Gastroesophageal sphincter (tissue), 4 donors: ENCODE measurements around the gene MSH3. TPM values are rescaled to one million over a fixed set of nuclear protein-coding genes. Genes with fewer than 3 reads are reported as not detected.
"Not testable (repeated sequence)": the region's sequence is repeated elsewhere in the genome, so short reads cannot be mapped to it uniquely, and the experiment has no call there.

ENCODE experiments used
- ATAC-seq: fragments of 150-250 bp; one replicate; pipeline ENCODE4 v1.9.1; 2016; ENCODE audit warnings: mild to moderate bottlenecking, moderate library complexity
- H3K27ac ChIP-seq, 4 donors: fragments of 200-600 bp; sonication (generic) in 3 of 4; 1 replicate in 3 of 4; 2 replicates in 1 of 4; pipeline ENCODE4 v1.5.1; 2016 to 2019
- H3K27me3 ChIP-seq: fragments of 200-600 bp; sonication (generic); one replicate; pipeline ENCODE4 v1.5.1; 2019
- H3K36me3 ChIP-seq, 2 donors: fragments of 200-600 bp; sonication (generic); one replicate each; pipeline ENCODE4 v1.5.1; 2019; ENCODE audit warnings: control low read depth in 1 of 2
- H3K4me1 ChIP-seq, 3 donors: fragments of 200-600 bp; sonication (generic); 1 replicate in 2 of 3; 2 replicates in 1 of 3; pipeline ENCODE4 v1.5.1; 2016 to 2019; ENCODE audit warnings: control low read depth in 2 of 3
- H3K4me3 ChIP-seq, 2 donors: fragments of 200-600 bp; sonication (generic); one replicate each; pipeline ENCODE4 v1.5.1; 2019; ENCODE audit warnings: mild to moderate bottlenecking in 1 of 2, moderate library complexity in 1 of 2
- H3K9me3 ChIP-seq, 3 donors: fragments of 200-600 bp; sonication (generic); one replicate each; pipeline ENCODE4 v1.5.1; 2017 to 2019; ENCODE audit warnings: control low read depth in 2 of 3
- CTCF ChIP-seq, 4 experiments: fragments of 200-600 bp in 2 of 4; fragments of 450-650 bp in 2 of 4; sonication (generic) in 1 of 4; IDR thresholded peaks; one replicate each; pipeline ENCODE4 v1.5.1; 2017 to 2019; ENCODE audit warnings: antibody characterized with exemption in 4 of 4, mild to moderate bottlenecking in 2 of 4, moderate library complexity in 2 of 4
- EP300 ChIP-seq: sonication (generic); formaldehyde crosslinking; IDR thresholded peaks from one replicate; pipeline ENCODE4 v1.6.1; 2017; ENCODE audit warnings: antibody characterized with exemption, mild to moderate bottlenecking
- POLR2A ChIP-seq, 2 donors: fragments of 450-650 bp; IDR thresholded peaks; one replicate each; pipeline ENCODE4 v1.6.1; 2017; ENCODE audit warnings: antibody characterized with exemption in 2 of 2, mild to moderate bottlenecking in 2 of 2, moderate library complexity in 1 of 2
- POLR2AphosphoS5 ChIP-seq: sonication (generic); formaldehyde crosslinking; IDR thresholded peaks from one replicate; pipeline ENCODE4 v1.6.1; 2017; ENCODE audit warnings: antibody characterized with exemption
- WGBS, 2 donors: methylation state at CpG; one replicate each; pipeline ENCODE4 v1.1.5; 2018; ENCODE audit warnings: low coverage in 1 of 2; 5-methylcytosine and 5-hydroxymethylcytosine counted together
- total RNA-seq, 4 donors: library from RNA; depleted of rRNA; stranded (reverse); fragments of >200 nt; gene quantifications; one replicate each; pipeline ENCODE4 v1.1.0, GENCODE V29; 2016

MSH3 gene
- total RNA-seq, 4 donors from 2014 or later = 10.7 to 14.0 (median 12.0) TPM

- Histone ChIP-seq H3K9me3 (no peaks in the 10 kb centered on the region), H3K4me3 (no peak overlapping the region), H3K4me1 (no peaks in the 10 kb centered on the region), H3K36me3 (peaks cover 0 to 54% of the 10 kb centered on the region in 2 donors), H3K27ac (no peak overlapping the region), H3K27me3 (no peaks in the 10 kb centered on the region)
- TF ChIP-seq POLR2AphosphoS5 (no peak), EP300 (no peak), POLR2A (IDR thresholded peaks at IDR 0.05) (no peak), CTCF (IDR thresholded peaks at IDR 0.05) (no peak)
- no peak for ATAC-seq
- WGBS, 2 donors = 79 to 93% methylated on average over 2 to 4 of the region's 4 CpGs
Measured at GRCh38 chr5:80777347-80778287, 123.2 kb downstream of the MSH3 start.

- Histone ChIP-seq H3K36me3 (peaks cover 0 to 54% of the 10 kb centered on the region in 2 donors), H3K4me1 (no peaks in the 10 kb centered on the region), H3K27me3 (no peaks in the 10 kb centered on the region), H3K4me3 (no peak overlapping the region), H3K27ac (no peak overlapping the region), H3K9me3 (no peaks in the 10 kb centered on the region)
- ATAC-seq = no peak
- TF ChIP-seq POLR2A (IDR thresholded peaks at IDR 0.05) (no peak), POLR2AphosphoS5 (no peak), EP300 (no peak), CTCF (IDR thresholded peaks at IDR 0.05) (no peak)
- 86 to 100% methylated on average over 1 to 2 of the region's 2 CpGs for WGBS, 2 donors
Measured at GRCh38 chr5:80780024-80780423, 125.6 kb downstream of the MSH3 start.

GRCh38 chr5:80780761-80781285, 126.4 kb downstream of the MSH3 start:
- Histone ChIP-seq H3K36me3 (peaks cover 0 to 52% of the 10 kb centered on the region in 2 donors), H3K9me3 (no peaks in the 10 kb centered on the region), H3K27ac (no peak overlapping the region), H3K4me1 (no peaks in the 10 kb centered on the region), H3K27me3 (no peaks in the 10 kb centered on the region), H3K4me3 (no peak overlapping the region)
- 87 to 98% methylated on average over 4 to 6 of the region's 8 CpGs for WGBS, 2 donors
- ATAC-seq = no peak
- TF ChIP-seq CTCF (IDR thresholded peaks at IDR 0.05) (no peak), EP300 (no peak), POLR2A (IDR thresholded peaks at IDR 0.05) (no peak), POLR2AphosphoS5 (no peak)

GRCh38 chr5:80781356-80781755, 126.9 kb downstream of the MSH3 start:
- Histone ChIP-seq H3K27me3 (no peaks in the 10 kb centered on the region), H3K4me1 (no peaks in the 10 kb centered on the region), H3K27ac (no peak overlapping the region), H3K36me3 (peaks cover 0 to 46% of the 10 kb centered on the region in 2 donors), H3K9me3 (no peaks in the 10 kb centered on the region), H3K4me3 (no peak overlapping the region)
- 50 to 100% methylated on average over 1 of the region's 1 CpG for WGBS, 2 donors
- TF ChIP-seq POLR2AphosphoS5 (no peak), CTCF (IDR thresholded peaks at IDR 0.05) (no peak), POLR2A (IDR thresholded peaks at IDR 0.05) (no peak), EP300 (no peak)
- ATAC-seq = no peak

- no peaks in the 10 kb centered on the region for H3K27me3 ChIP-seq
- no peaks in the 10 kb centered on the region for H3K4me1 ChIP-seq
- H3K9me3 ChIP-seq = no peaks in the 10 kb centered on the region
- no peak overlapping the region for H3K4me3 ChIP-seq
- no peak for ATAC-seq
- peaks cover 0 to 42% of the 10 kb centered on the region in 2 donors for H3K36me3 ChIP-seq
- TF ChIP-seq CTCF (IDR thresholded peaks at IDR 0.05) = no peak
- no peak for TF ChIP-seq POLR2AphosphoS5
- TF ChIP-seq EP300 = no peak
- no peak for TF ChIP-seq POLR2A (IDR thresholded peaks at IDR 0.05)
- no peak overlapping the region for H3K27ac ChIP-seq
Measured at GRCh38 chr5:80782626-80783025, 128.2 kb downstream of the MSH3 start.

GRCh38 chr5:80783751-80784150, 129.3 kb downstream of the MSH3 start:
- peaks cover 0 to 42% of the 10 kb centered on the region in 2 donors for H3K36me3 ChIP-seq
- not testable (repeated sequence) for H3K4me1 ChIP-seq, ATAC-seq, H3K27ac ChIP-seq, H3K9me3 ChIP-seq, H3K27me3 ChIP-seq, H3K4me3 ChIP-seq
- WGBS, 2 donors = 89 to 95% methylated on average over 5 to 6 of the region's 8 CpGs
